Measurements from ENCODE around the gene RGS12. TPM values are rescaled to one million over a fixed set of nuclear protein-coding genes. Genes with fewer than 3 reads are reported as not detected.

Gene RGS12
- total and polyA plus RNA-seq, 2 of the 8 experiments (the other 6 are each of a cell fraction or from before 2014, with no cell fraction given) = 6.0 to 16.4 TPM

DNA sequence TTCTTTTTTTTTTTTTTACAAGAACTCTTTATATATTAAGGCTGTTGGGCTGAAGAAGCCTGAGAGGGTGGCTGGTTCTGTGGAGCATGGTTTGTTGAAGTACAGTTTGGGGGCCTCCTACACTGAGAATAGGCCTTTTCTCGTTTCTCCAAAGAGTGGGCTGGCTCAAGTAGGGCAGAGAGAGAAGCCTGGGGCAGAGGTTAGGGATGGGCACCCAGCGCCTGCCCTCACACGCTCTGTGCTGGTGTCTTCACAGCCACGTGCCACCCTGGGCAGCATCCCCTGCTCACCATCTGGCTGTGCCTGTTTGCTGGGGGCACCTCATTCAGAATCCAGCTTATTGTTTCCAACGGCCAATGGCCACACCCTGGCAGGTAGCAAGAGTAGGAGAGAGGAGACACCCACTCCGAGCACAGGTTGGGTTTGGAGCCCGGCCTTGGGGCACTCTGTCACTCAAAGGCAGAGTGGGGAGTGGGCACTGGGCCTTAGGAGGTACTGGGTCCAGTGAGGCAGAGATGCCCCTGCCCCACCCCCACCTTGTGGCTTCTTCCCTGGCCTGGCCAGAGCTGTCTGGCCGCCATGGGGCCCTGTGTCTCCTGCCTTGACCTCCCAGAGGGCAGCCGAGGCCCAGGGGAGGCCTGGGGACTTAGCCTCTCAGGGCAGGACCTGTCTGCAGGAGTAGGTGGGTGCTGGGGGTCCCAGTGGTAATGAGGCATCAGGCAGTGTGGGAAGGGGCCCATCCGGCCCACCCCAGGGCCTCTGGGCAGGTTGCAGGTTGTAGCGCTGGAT, 40.9 kb upstream of the RGS12 start:
- 0 out of 2 replicates have a peak overlapping the region, but pooled peaks have one; percentile 39 for H2AK5ac ChIP-seq (ENCODE audit: low read depth, low read length)
- H2BK120ac ChIP-seq (replicated peaks; ENCODE audit: low read depth, low read length) = no peak overlapping the region
- 87% methylated on average over 10 of the region's 11 CpGs; no CpG with 5 or more reads in 1 of the 2 experiments for WGBS, 2 experiments (ENCODE audit: extremely low coverage in 1 of 2, insufficient coverage in 1 of 2, insufficient read length in 1 of 2, insufficient replicate concordance in 2 of 2, low coverage in 1 of 2, low lambda C conversion rate in 2 of 2, missing lambda C conversion rate in 1 of 2)
- peaks cover 0 to 7% of the 10 kb centered on the region in 2 experiments for H4K20me1 ChIP-seq (replicated peaks in 1 of 2; ENCODE audit: control insufficient read depth in 1 of 2, insufficient read depth in 2 of 2, low read length in 2 of 2)
- H3K4me1 ChIP-seq (replicated peaks in 1 of 4; ENCODE audit: control insufficient read depth in 3 of 4, insufficient read depth in 4 of 4, low read length in 3 of 4) = peaks cover 0 to 8% (median 0%) of the 10 kb centered on the region in 4 experiments; a peak in 3 of 7 replicates
- no peaks in the 10 kb centered on the region for H3K27me3 ChIP-seq (replicated peaks in 1 of 4; ENCODE audit: control insufficient read depth in 3 of 4, extremely low read depth in 1 of 4, insufficient read depth in 3 of 4, low read length in 3 of 4)
- H3K4me2 ChIP-seq (ENCODE audit: insufficient read depth in 1 of 2, low read depth in 2 of 2, low read length in 2 of 2) = no peak overlapping the region
- no peak overlapping the region for H2BK15ac ChIP-seq (ENCODE audit: low read length)
- H3K23me2 ChIP-seq (ENCODE audit: low read depth, low read length) = no peaks in the 10 kb centered on the region
- ChIA-PET POLR2A (ENCODE audit: partially characterized antibody) (interaction anchor here (1.9 kb wide), 1 partner anchor 67 kb away, joined by 4 read pairs; no protein-coding TSS in a partner anchor), CTCF (ENCODE audit: partially characterized antibody) (interaction anchor here (1.5 kb wide), 1 partner anchor 67 kb away, joined by 7 read pairs; no protein-coding TSS in a partner anchor)
- H3K18ac ChIP-seq (ENCODE audit: extremely low read depth, low read length) = no peak overlapping the region
- no peaks in the 10 kb centered on the region for H3K36me3 ChIP-seq (ENCODE audit: control insufficient read depth in 2 of 4, insufficient read depth in 4 of 4, low read length in 3 of 4)
- no peak overlapping the region for H2AFZ ChIP-seq (ENCODE audit: low read length)
- H3K27ac ChIP-seq (ENCODE audit: low read depth, low read length) = no peak overlapping the region
- FAIRE-seq (no peak), DNase-seq (ENCODE audit: low read depth in 1 of 2, low spot score in 2 of 2) (no peak)
- no peak overlapping the region for H2BK20ac ChIP-seq (ENCODE audit: low read length)
- H2BK5ac ChIP-seq (ENCODE audit: low read depth, low read length) = no peak overlapping the region
- no peak overlapping the region for H3K14ac ChIP-seq (ENCODE audit: insufficient read length)
- no peak overlapping the region for H3K4me3 ChIP-seq (ENCODE audit: extremely low read depth in 1 of 4, insufficient read depth in 2 of 4, low read depth in 3 of 4, low read length in 4 of 4)
- H4K8ac ChIP-seq (ENCODE audit: extremely low read depth, insufficient read depth, low read length) = peak overlapping the region; percentile 25; the same call in 1 of the 2 replicates
- no peak overlapping the region for H3K9ac ChIP-seq (replicated peaks in 1 of 4; ENCODE audit: extremely low read depth in 1 of 4, low read depth in 3 of 4, low read length in 3 of 4)
- no peaks in the 10 kb centered on the region for H3K79me1 ChIP-seq (ENCODE audit: low read depth, low read length)
- no peaks in the 10 kb centered on the region for H3K9me3 ChIP-seq (ENCODE audit: insufficient read depth in 2 of 2, low read depth in 1 of 2, low read length in 1 of 2)
- no peak overlapping the region for H3K56ac ChIP-seq (replicated peaks; ENCODE audit: insufficient read length, low read depth, low read length)
- H2BK12ac ChIP-seq (ENCODE audit: low read depth, low read length) = no peak overlapping the region
- no peaks in the 10 kb centered on the region for H3K79me2 ChIP-seq (ENCODE audit: control insufficient read depth in 1 of 2, insufficient read depth in 2 of 2, low read length in 2 of 2)
- no peak overlapping the region for H4K91ac ChIP-seq (replicated peaks; ENCODE audit: insufficient read length, low read length)
- no peak overlapping the region for H4K5ac ChIP-seq (ENCODE audit: insufficient read length, low read depth, low read length)
- no peak overlapping the region for H3K4ac ChIP-seq (replicated peaks; ENCODE audit: insufficient read length, low read depth, low read length)
- no peak overlapping the region for H3K23ac ChIP-seq (ENCODE audit: insufficient read length)
- TF ChIP-seq ZNF274 (IDR thresholded peaks at IDR 0.05; ENCODE audit: borderline replicate concordance, extremely low read depth, low read length) (no peak), TCF12 (IDR thresholded peaks at IDR 0.05; ENCODE audit: low read depth, low read length) (no peak), GABPA (IDR thresholded peaks at IDR 0.05; ENCODE audit: borderline replicate concordance, insufficient read depth, low read length) (no peak), TAF7 (optimal IDR thresholded peaks at IDR 0.05; ENCODE audit: borderline replicate concordance, low read depth, low read length) (no peak), POLR2AphosphoS5 (IDR thresholded peaks at IDR 0.05; ENCODE audit: low read depth, low read length) (no peak), GTF2F1 (IDR thresholded peaks at IDR 0.05; ENCODE audit: borderline replicate concordance, low read depth, low read length) (no peak), KDM4A (IDR thresholded peaks at IDR 0.05; ENCODE audit: low read depth, low read length, severe bottlenecking) (no peak), PHF8 (conservative IDR thresholded peaks at IDR 0.05; ENCODE audit: low read depth, low read length) (no peak), CHD2 (IDR thresholded peaks at IDR 0.05; ENCODE audit: low read length) (no peak), YY1 (IDR thresholded peaks at IDR 0.05; ENCODE audit: low read depth, low read length) (no peak), FOSL1 (IDR thresholded peaks at IDR 0.05; ENCODE audit: insufficient read depth, low read depth, low read length) (no peak)

All from H1 (cell line).